ENCODE measurements around the gene PPP1R3F.
A peak's percentile ranks its signal among the peaks of the same experiment; 100 is the strongest.

Gene PPP1R3F

GRCh38 chrX:49270249-49270921 lies 792 bp downstream of the PPP1R3F start:
- H3K27ac ChIP-seq, result peak overlapping the region; percentile 88
- ChIA-PET CTCF (no interaction called here), POLR2A (ENCODE audit: low non-redundant PET) (no interaction called here)
- TF ChIP-seq, protein P1, sequence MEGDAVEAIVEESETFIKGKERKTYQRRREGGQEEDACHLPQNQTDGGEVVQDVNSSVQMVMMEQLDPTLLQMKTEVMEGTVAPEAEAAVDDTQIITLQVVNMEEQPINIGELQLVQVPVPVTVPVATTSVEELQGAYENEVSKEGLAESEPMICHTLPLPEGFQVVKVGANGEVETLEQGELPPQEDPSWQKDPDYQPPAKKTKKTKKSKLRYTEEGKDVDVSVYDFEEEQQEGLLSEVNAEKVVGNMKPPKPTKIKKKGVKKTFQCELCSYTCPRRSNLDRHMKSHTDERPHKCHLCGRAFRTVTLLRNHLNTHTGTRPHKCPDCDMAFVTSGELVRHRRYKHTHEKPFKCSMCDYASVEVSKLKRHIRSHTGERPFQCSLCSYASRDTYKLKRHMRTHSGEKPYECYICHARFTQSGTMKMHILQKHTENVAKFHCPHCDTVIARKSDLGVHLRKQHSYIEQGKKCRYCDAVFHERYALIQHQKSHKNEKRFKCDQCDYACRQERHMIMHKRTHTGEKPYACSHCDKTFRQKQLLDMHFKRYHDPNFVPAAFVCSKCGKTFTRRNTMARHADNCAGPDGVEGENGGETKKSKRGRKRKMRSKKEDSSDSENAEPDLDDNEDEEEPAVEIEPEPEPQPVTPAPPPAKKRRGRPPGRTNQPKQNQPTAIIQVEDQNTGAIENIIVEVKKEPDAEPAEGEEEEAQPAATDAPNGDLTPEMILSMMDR (conservative IDR thresholded peaks at IDR 0.05; ENCODE audit: low read depth), result no peak
- no peak for DNase-seq (ENCODE audit: low spot score)

- ChIA-PET POLR2A (ENCODE audit: low non-redundant PET) (interaction anchor here (1.4 kb wide), 1 partner anchor 99 kb away, joined by 4 read pairs; no protein-coding TSS in a partner anchor), CTCF (no interaction called here)
- no peak for DNase-seq (ENCODE audit: low spot score)
- TF ChIP-seq, protein P1 (conservative IDR thresholded peaks at IDR 0.05; ENCODE audit: low read depth), result no peak
- no peak overlapping the region for H3K27ac ChIP-seq
Observed at GRCh38 chrX:49271341-49271740, 1.7 kb downstream of the PPP1R3F start.

GRCh38 chrX:49272421-49272820 lies 2.8 kb downstream of the PPP1R3F start:
- ChIA-PET POLR2A (ENCODE audit: low non-redundant PET) (interaction anchor here (0.6 to 1.4 kb wide), 2 partner anchors 35 to 100 kb away, joined by 4 read pairs; no protein-coding TSS in a partner anchor), CTCF (no interaction called here)
- TF ChIP-seq, protein P1 (conservative IDR thresholded peaks at IDR 0.05; ENCODE audit: low read depth), result no peak
- DNase-seq (ENCODE audit: low spot score), result no peak
- H3K27ac ChIP-seq, result no peak overlapping the region

GRCh38 chrX:49273181-49273727 lies 3.7 kb downstream of the PPP1R3F start:
- TF ChIP-seq, protein P1 (conservative IDR thresholded peaks at IDR 0.05; ENCODE audit: low read depth), result no peak
- CTCF ChIA-PET, result no interaction called here
- DNase-seq (ENCODE audit: low spot score), result no peak
- no peak overlapping the region for H3K27ac ChIP-seq
- POLR2A ChIA-PET (ENCODE audit: low non-redundant PET), result no interaction called here

DNA sequence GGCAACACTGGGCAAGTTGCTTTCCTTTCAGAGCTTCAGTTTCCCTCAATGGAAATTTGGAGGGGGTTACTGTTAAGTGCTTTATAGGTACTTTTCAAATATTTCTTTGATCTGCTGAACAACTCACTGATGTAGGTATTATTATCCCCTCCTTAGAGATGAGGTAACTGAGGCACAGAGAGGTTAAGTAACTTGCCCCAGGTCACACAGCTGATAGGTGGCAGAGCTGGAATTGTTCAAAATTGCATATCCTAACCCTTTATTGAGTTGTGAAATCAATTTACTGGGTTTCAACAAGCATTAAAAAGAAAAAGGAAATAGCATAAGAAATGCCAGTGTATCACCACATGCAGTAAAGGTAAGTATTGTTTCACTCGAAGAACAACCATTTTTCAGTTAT lies 6.6 kb downstream of the PPP1R3F start:
- POLR2A ChIA-PET (ENCODE audit: low non-redundant PET), result no interaction called here
- H3K27ac ChIP-seq, result no peak overlapping the region
- CTCF ChIA-PET, result interaction anchor here (0.6 kb wide), 1 partner anchor 79 kb away, joined by 3 read pairs; no protein-coding TSS in a partner anchor
- TF ChIP-seq, protein P1 (conservative IDR thresholded peaks at IDR 0.05; ENCODE audit: low read depth), result no peak
- no peak for DNase-seq (ENCODE audit: low spot score)

DNA sequence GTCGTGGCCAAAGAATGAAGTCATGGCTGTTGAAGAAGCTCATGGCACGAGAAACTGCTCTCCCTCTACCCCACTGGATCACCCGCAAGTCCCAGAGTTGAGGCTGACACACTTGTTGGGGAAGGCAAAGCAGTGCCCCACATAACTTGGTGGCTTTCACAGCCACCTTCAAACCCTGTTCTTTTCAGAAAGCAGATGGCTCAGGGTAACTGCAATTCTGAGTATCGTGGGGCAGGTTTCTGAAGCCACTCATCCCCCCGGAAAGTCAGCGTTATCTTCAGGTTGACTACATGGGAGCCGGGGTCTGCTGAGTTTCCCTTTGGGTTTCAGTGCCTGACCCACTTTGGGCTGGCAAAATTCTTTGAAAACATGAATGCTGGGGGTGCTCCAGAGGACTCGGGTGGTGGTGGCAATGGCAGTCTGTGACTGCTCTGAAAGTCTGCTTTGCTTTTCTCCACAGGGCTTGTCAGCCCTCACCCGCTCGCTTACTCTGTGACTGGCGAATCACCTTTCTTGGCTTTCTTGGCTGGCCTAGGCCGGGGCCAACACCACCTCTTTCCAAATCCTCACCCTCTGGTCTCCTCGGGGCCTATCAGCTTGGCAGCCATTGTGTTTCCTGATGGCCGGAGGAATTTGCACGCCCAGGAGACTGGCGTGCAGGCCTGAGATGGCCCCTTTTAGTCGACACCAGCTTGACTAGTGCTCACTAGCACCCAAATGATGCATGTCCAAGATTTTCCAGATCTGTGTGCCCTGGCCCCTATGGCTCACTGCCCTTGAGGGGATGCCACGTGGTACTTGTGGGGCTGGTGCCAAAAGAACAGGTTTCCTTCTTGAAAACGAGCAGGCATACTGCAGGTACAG lies 7.3 kb downstream of the PPP1R3F start:
- POLR2A ChIA-PET (ENCODE audit: low non-redundant PET), result interaction anchor here (0.7 kb wide), 1 partner anchor 10 kb away, joined by 3 read pairs; no protein-coding TSS in a partner anchor
- CTCF ChIA-PET, result no interaction called here
- 0 out of 2 replicates have a peak overlapping the region, but pooled peaks have one; percentile 4 for H3K27ac ChIP-seq
- no peak for DNase-seq (ENCODE audit: low spot score)
- TF ChIP-seq, protein P1 (conservative IDR thresholded peaks at IDR 0.05; ENCODE audit: low read depth), result no peak

Data from RWPE1 (cell line).